PC-9 (cell line): ENCODE measurements around the gene MBD5.

Experiments
- CTCF ChIP-seq: fragments of 200-600 bp; sonication (generic); conservative IDR thresholded peaks from 2 replicates; pipeline ENCODE4 v1.6.1; 2017; ENCODE audit warnings: mixed run types, antibody characterized with exemption, mild to moderate bottlenecking, moderate library complexity
- EZH2 ChIP-seq: fragments of 200-600 bp; sonication (generic); IDR thresholded peaks from 2 replicates; pipeline ENCODE4 v1.8.0; 2017; ENCODE audit warnings: antibody characterized with exemption, low read depth

- TF ChIP-seq CTCF, result no peak
- no peak for TF ChIP-seq EZH2
Observed at GRCh38 chr2:148534416-148535204, 513.7 kb downstream of the MBD5 start.
